ENCODE results near the gene ATP11C. TPM values are rescaled to one million over a fixed set of nuclear protein-coding genes. Genes with fewer than 3 reads are reported as not detected.
A peak's percentile ranks its signal among the peaks of the same experiment; 100 is the strongest.

ATP11C gene
- polyA plus RNA-seq, 3 donors = 1.6 to 6.7 (median 2.5) TPM

- TF ChIP-seq CTCF (IDR thresholded peaks at IDR 0.05) = no peak
- H3K4me1 Mint-ChIP-seq = peaks cover 39% of the 10 kb centered on the region
- H3K27me3 ChIP-seq (ENCODE audit: control insufficient read depth in 2 of 2, insufficient read depth in 2 of 2, low read length in 2 of 2) = no peaks in the 10 kb centered on the region
- H3K36me3 ChIP-seq (replicated peaks in 1 of 2; ENCODE audit: control insufficient read depth in 1 of 2, insufficient read depth in 2 of 2, low read length in 2 of 2) = no peaks in the 10 kb centered on the region
- no peaks in the 10 kb centered on the region for H3K9me3 ChIP-seq (replicated peaks in 1 of 2; ENCODE audit: control insufficient read depth in 1 of 2, insufficient read depth in 1 of 2, low read length in 2 of 2)
- H4K20me1 ChIP-seq (ENCODE audit: insufficient read depth, low read length) = peaks cover 5% of the 10 kb centered on the region
- peaks cover 22 to 26% of the 10 kb centered on the region in 2 donors for H3K4me1 ChIP-seq (ENCODE audit: control insufficient read depth in 1 of 2, insufficient read depth in 2 of 2, low read length in 2 of 2)
- H3K4me3 Mint-ChIP-seq = peak overlapping the region in 1 of 2 donors; percentile 21
- peak overlapping the region in 4 of 7 donors; percentile 6 to 46 (median 34) for H3K27ac Mint-ChIP-seq
- peaks cover 6% of the 10 kb centered on the region for H3K79me2 ChIP-seq (ENCODE audit: insufficient read depth, low read length)
- peak in 2 of 3 donors; percentile 26 to 31 for DNase-seq
- no CpG with 5 or more reads among the region's 3 CpGs for WGBS (ENCODE audit: insufficient coverage)
- H3K4me3 ChIP-seq (replicated peaks in 1 of 3; ENCODE audit: low read depth in 2 of 3, low read length in 3 of 3) = peak overlapping the region in 1 of 3 experiments; percentile 40
- H3K36me3 Mint-ChIP-seq = no peaks in the 10 kb centered on the region
- H3K9ac ChIP-seq (ENCODE audit: insufficient read depth, low read length, poor library complexity, severe bottlenecking) = no peak overlapping the region
- peak overlapping the region in 1 of 2 donors; percentile 20 for H3K27ac ChIP-seq (ENCODE audit: low read depth in 1 of 2, low read length in 2 of 2)
- no peaks in the 10 kb centered on the region for H3K27me3 Mint-ChIP-seq (ENCODE audit: low read depth in 3 of 3)
- intact Hi-C loops (cut with micrococcal nuclease) = no loop called here
- peak overlapping the region; percentile 36 for H3K4me2 ChIP-seq (replicated peaks; ENCODE audit: extremely low read depth, low read length, poor library complexity, severe bottlenecking)
- no peak overlapping the region for H2AFZ ChIP-seq (ENCODE audit: insufficient read depth, low read depth, low read length, poor library complexity, severe bottlenecking)
- H3K9me3 Mint-ChIP-seq = no peaks in the 10 kb centered on the region
Observed at GRCh38 chrX:139909712-139910111, 23.1 kb downstream of the ATP11C start.

GRCh38 chrX:139907078-139907477, 25.8 kb downstream of the ATP11C start:
- Mint-ChIP-seq H3K4me1 (peaks cover 39% of the 10 kb centered on the region), H3K9me3 (no peaks in the 10 kb centered on the region), H3K27ac (peak overlapping the region in 1 of 7 donors; percentile 2), H3K27me3 (ENCODE audit: low read depth in 3 of 3) (no peaks in the 10 kb centered on the region), H3K4me3 (no peak overlapping the region), H3K36me3 (no peaks in the 10 kb centered on the region)
- Histone ChIP-seq H3K9ac (ENCODE audit: insufficient read depth, low read length, poor library complexity, severe bottlenecking) (no peak overlapping the region), H3K9me3 (replicated peaks in 1 of 2; ENCODE audit: control insufficient read depth in 1 of 2, insufficient read depth in 1 of 2, low read length in 2 of 2) (no peaks in the 10 kb centered on the region), H3K4me1 (ENCODE audit: control insufficient read depth in 1 of 2, insufficient read depth in 2 of 2, low read length in 2 of 2) (peaks cover 22 to 26% of the 10 kb centered on the region in 2 donors), H3K27ac (ENCODE audit: low read depth in 1 of 2, low read length in 2 of 2) (no peak overlapping the region), H3K4me2 (replicated peaks; ENCODE audit: extremely low read depth, low read length, poor library complexity, severe bottlenecking) (no peak overlapping the region), H3K79me2 (ENCODE audit: insufficient read depth, low read length) (peaks cover 6% of the 10 kb centered on the region), H3K4me3 (replicated peaks in 1 of 3; ENCODE audit: low read depth in 2 of 3, low read length in 3 of 3) (no peak overlapping the region), H4K20me1 (ENCODE audit: insufficient read depth, low read length) (peaks cover 5% of the 10 kb centered on the region), H2AFZ (ENCODE audit: insufficient read depth, low read depth, low read length, poor library complexity, severe bottlenecking) (no peak overlapping the region), H3K27me3 (ENCODE audit: control insufficient read depth in 2 of 2, insufficient read depth in 2 of 2, low read length in 2 of 2) (no peaks in the 10 kb centered on the region), H3K36me3 (replicated peaks in 1 of 2; ENCODE audit: control insufficient read depth in 1 of 2, insufficient read depth in 2 of 2, low read length in 2 of 2) (no peaks in the 10 kb centered on the region)
- no peak for TF ChIP-seq CTCF (IDR thresholded peaks at IDR 0.05)
- WGBS (ENCODE audit: insufficient coverage) = 100% methylated on average over 2 of the region's 3 CpGs
- DNase-seq = no peak
- intact Hi-C loops (cut with micrococcal nuclease) = no loop called here
